Liver (tissue), 9 donors: ENCODE measurements around the gene DNAH1. TPM values are rescaled to one million over a fixed set of nuclear protein-coding genes. Genes with fewer than 3 reads are reported as not detected.

ENCODE experiments used
- DNase-seq: peaks from one replicate; pipeline ENCODE4 v3.0.0-alpha.2; 2017; ENCODE audit warnings: low spot score
- H3K27ac ChIP-seq, 2 donors: one replicate each; pipeline ENCODE4 v1.7.0; 2013; ENCODE audit warnings: inconsistent platforms in 2 of 2, low read length in 2 of 2, control low read depth in 1 of 2, low read depth in 1 of 2, mild to moderate bottlenecking in 1 of 2
- H3K27me3 ChIP-seq, 4 donors: one replicate each; pipeline versions ENCODE4 v1.6.1 to v1.7.0; 2013; ENCODE audit warnings: low read length in 3 of 4, inconsistent platforms in 1 of 4, mild to moderate bottlenecking in 1 of 4, moderate library complexity in 1 of 4; ENCODE audit not compliant: control insufficient read depth in 4 of 4, insufficient read depth in 4 of 4
- H3K36me3 ChIP-seq, 4 donors: one replicate each; pipeline versions ENCODE4 v1.6.1 to v1.7.0; 2013; ENCODE audit warnings: low read length in 3 of 4, mild to moderate bottlenecking in 3 of 4, low read depth in 1 of 4, moderate library complexity in 1 of 4; ENCODE audit not compliant: control insufficient read depth in 4 of 4, insufficient read depth in 3 of 4
- H3K4me1 ChIP-seq, 4 donors: one replicate each; pipeline versions ENCODE4 v1.6.1 to v1.7.0; 2013; ENCODE audit warnings: low read length in 3 of 4, mild to moderate bottlenecking in 3 of 4, moderate library complexity in 1 of 4; ENCODE audit not compliant: control insufficient read depth in 4 of 4, insufficient read depth in 4 of 4
- H3K4me3 ChIP-seq, 3 donors: one replicate each; pipeline versions ENCODE4 v1.6.1 to v1.7.0; 2013; ENCODE audit warnings: low read length in 3 of 3, control low read depth in 1 of 3, low read depth in 1 of 3, mild to moderate bottlenecking in 1 of 3
- H3K9ac ChIP-seq, 2 donors: one replicate each; pipeline ENCODE4 v1.7.0; 2013; ENCODE audit warnings: low read length in 2 of 2, mild to moderate bottlenecking in 2 of 2, moderate library complexity in 2 of 2, control low read depth in 1 of 2, low read depth in 1 of 2
- H3K9me3 ChIP-seq, 4 donors: one replicate each; pipeline versions ENCODE4 v1.6.1 to v1.7.0; 2013; ENCODE audit warnings: low read length in 3 of 4; ENCODE audit not compliant: control insufficient read depth in 4 of 4
- ATF3 ChIP-seq: IDR thresholded peaks from 2 replicates; pipeline ENCODE4 v1.6.1; 2016; ENCODE audit warnings: antibody characterized with exemption
- CTCF ChIP-seq: fragments of 150-350 bp; IDR thresholded peaks from 2 replicates; pipeline ENCODE4 v1.5.1; 2017; ENCODE audit warnings: improper control_type of control experiment, low read depth, low read length; ENCODE audit not compliant: missing input control
- EGR1 ChIP-seq, 2 donors: IDR thresholded peaks; 2 replicates each; pipeline ENCODE4 v1.6.1; 2016 to 2018; ENCODE audit warnings: antibody characterized with exemption in 2 of 2, low read depth in 2 of 2
- FOXA1 ChIP-seq: IDR thresholded peaks from 2 replicates; pipeline ENCODE4 v1.6.1; 2016; ENCODE audit warnings: antibody characterized with exemption
- FOXA2 ChIP-seq: IDR thresholded peaks from 2 replicates; pipeline ENCODE4 v1.6.1; 2016; ENCODE audit warnings: antibody characterized with exemption
- GABPA ChIP-seq, 2 donors: IDR thresholded peaks in 1 of 2; conservative IDR thresholded peaks in 1 of 2; 2 replicates each; pipeline ENCODE4 v1.6.1; 2016; ENCODE audit warnings: antibody characterized with exemption in 2 of 2, mild to moderate bottlenecking in 1 of 2, moderate library complexity in 1 of 2
- HNF4A ChIP-seq, 2 donors: conservative IDR thresholded peaks; 2 replicates each; pipeline ENCODE4 v1.6.1; 2016; ENCODE audit warnings: antibody characterized with exemption in 2 of 2, mild to moderate bottlenecking in 2 of 2
- HNF4G ChIP-seq: IDR thresholded peaks from 2 replicates; pipeline ENCODE4 v1.6.1; 2016; ENCODE audit warnings: antibody characterized with exemption
- JUND ChIP-seq, 2 donors: IDR thresholded peaks; 2 replicates each; pipeline ENCODE4 v1.6.1; 2016; ENCODE audit warnings: antibody characterized with exemption in 2 of 2
- MAX ChIP-seq: IDR thresholded peaks from 2 replicates; pipeline ENCODE4 v1.6.1; 2016; ENCODE audit warnings: antibody characterized with exemption
- NR2F2 ChIP-seq: IDR thresholded peaks from 2 replicates; pipeline ENCODE4 v1.6.1; 2016; ENCODE audit warnings: antibody characterized with exemption
- RAD21 ChIP-seq, 2 donors: IDR thresholded peaks; 2 replicates each; pipeline ENCODE4 v1.6.1; 2016; ENCODE audit warnings: antibody characterized with exemption in 2 of 2, mild to moderate bottlenecking in 2 of 2
- REST ChIP-seq: IDR thresholded peaks from 2 replicates; pipeline ENCODE4 v1.6.1; 2016; ENCODE audit warnings: antibody characterized with exemption, mild to moderate bottlenecking
- RXRA ChIP-seq, 2 donors: IDR thresholded peaks; 2 replicates each; pipeline ENCODE4 v1.6.1; 2017 to 2018; ENCODE audit warnings: antibody characterized with exemption in 2 of 2, mild to moderate bottlenecking in 1 of 2
- SP1 ChIP-seq: IDR thresholded peaks from 2 replicates; pipeline ENCODE4 v1.6.1; 2018; ENCODE audit warnings: antibody characterized with exemption, mild to moderate bottlenecking
- TAF1 ChIP-seq: conservative IDR thresholded peaks from 2 replicates; pipeline ENCODE4 v1.6.1; 2016; ENCODE audit warnings: antibody characterized with exemption, mild to moderate bottlenecking
- YY1 ChIP-seq: IDR thresholded peaks from 2 replicates; pipeline ENCODE4 v1.6.1; 2016; ENCODE audit warnings: antibody characterized with exemption, mild to moderate bottlenecking
- ZBTB33 ChIP-seq: IDR thresholded peaks from 2 replicates; pipeline ENCODE4 v1.6.1; 2016; ENCODE audit warnings: antibody characterized with exemption
- WGBS: extraction: QIAGEN DNeasy Blood & Tissue Kit; methylation state at CpG from one replicate; pipeline ENCODE4 v1.1.7; 2013; 5-methylcytosine and 5-hydroxymethylcytosine counted together
- polyA plus RNA-seq, 2 donors: library from polyadenylated mRNA; stranded (reverse) in 1 of 2; unstranded in 1 of 2; fragments of 200-250 nt in 1 of 2; fragments of >200 nt in 1 of 2; fragmentation: Nextera tagmentation in 1 of 2; extraction: Ambion mirVana in 1 of 2; gene quantifications; one replicate each; pipeline versions ENCODE4 v1.2.1 to v1.2.3, GENCODE V29; 2013 to 2015
- total RNA-seq, 2 donors: library from RNA; depleted of rRNA; stranded (reverse); fragments of >200 nt; gene quantifications; one replicate each; pipeline ENCODE4 v1.2.3, GENCODE V29; 2014
- donor health status: healthy.
- donor health status: healthy.
- donor health status: healthy.
- donor health status: healthy.
- donor health status: healthy.

Gene DNAH1
- total and polyA plus RNA-seq, 4 donors = 1.5 to 6.0 (median 2.5) TPM

GRCh38 chr3:52314489-52314888 is 1.6 kb upstream of the DNAH1 start:
- Histone ChIP-seq H3K4me1 (no peaks in the 10 kb centered on the region), H3K27ac (no peak overlapping the region), H3K9ac (no peak overlapping the region), H3K27me3 (no peaks in the 10 kb centered on the region), H3K36me3 (peaks cover 0 to 13% (median 1%) of the 10 kb centered on the region in 4 donors), H3K9me3 (no peaks in the 10 kb centered on the region), H3K4me3 (no peak overlapping the region)
- no peak for DNase-seq
- 93% methylated on average over 3 of the region's 3 CpGs for WGBS
- TF ChIP-seq REST = no peak
- TF ChIP-seq RXRA (IDR thresholded peaks at IDR 0.05) = no peak
- no peak for TF ChIP-seq MAX
- TF ChIP-seq GABPA (IDR thresholded peaks at IDR 0.05 in 1 of 2, conservative IDR thresholded peaks at IDR 0.05 in 1 of 2) = no peak
- no peak for TF ChIP-seq CTCF
- no peak for TF ChIP-seq TAF1
- TF ChIP-seq HNF4A (conservative IDR thresholded peaks at IDR 0.05) = no peak
- TF ChIP-seq SP1 = no peak
- no peak for TF ChIP-seq ATF3
- no peak for TF ChIP-seq YY1
- TF ChIP-seq HNF4G = no peak
- no peak for TF ChIP-seq ZBTB33
- no peak for TF ChIP-seq EGR1 (IDR thresholded peaks at IDR 0.05; ENCODE audit: low read depth in 2 of 2)
- TF ChIP-seq JUND (IDR thresholded peaks at IDR 0.05) = no peak
- TF ChIP-seq FOXA1 = no peak
- no peak for TF ChIP-seq RAD21 (IDR thresholded peaks at IDR 0.05)
- TF ChIP-seq FOXA2 = no peak
- no peak for TF ChIP-seq NR2F2
